Small intestine (tissue), 7 donors: ENCODE measurements around the gene XPC. TPM values are rescaled to one million over a fixed set of nuclear protein-coding genes. Genes with fewer than 3 reads are reported as not detected.
A peak's percentile ranks its signal among the peaks of the same experiment; 100 is the strongest.
"Not testable (repeated sequence)": the region's sequence is repeated elsewhere in the genome, so short reads cannot be mapped to it uniquely, and the experiment has no call there.

Experiments
- DNase-seq, 2 donors: peaks; one replicate each; pipeline versions ENCODE4 v3.0.0 to v3.0.0-alpha.2; 2013
- FAIRE-seq: peaks from 2 replicates; lab custom pipeline; 2012; peaks lifted over from hg19 to GRCh38; lab: Jason Lieb, UNC
- H3K27ac ChIP-seq, 3 donors: one replicate each; pipeline ENCODE4 v1.5.1; 2013; ENCODE audit warnings: low read length in 2 of 3, mild to moderate bottlenecking in 2 of 3, control low read depth in 1 of 3, inconsistent platforms in 1 of 3, low read depth in 1 of 3, moderate library complexity in 1 of 3
- H3K27me3 ChIP-seq, 3 donors: one replicate each; pipeline ENCODE4 v1.6.1; 2013; ENCODE audit warnings: low read length in 3 of 3, inconsistent platforms in 1 of 3; ENCODE audit not compliant: control insufficient read depth in 3 of 3, insufficient read depth in 3 of 3
- H3K36me3 ChIP-seq, 3 donors: one replicate each; pipeline ENCODE4 v1.6.1; 2013; ENCODE audit warnings: low read length in 3 of 3, inconsistent platforms in 1 of 3, low read depth in 1 of 3, mild to moderate bottlenecking in 1 of 3, moderate library complexity in 1 of 3; ENCODE audit not compliant: control insufficient read depth in 3 of 3, insufficient read depth in 2 of 3
- H3K4me1 ChIP-seq, 3 donors: one replicate each; pipeline ENCODE4 v1.6.1; 2013; ENCODE audit warnings: low read length in 2 of 3, inconsistent platforms in 1 of 3, low read depth in 1 of 3, mild to moderate bottlenecking in 1 of 3, moderate library complexity in 1 of 3; ENCODE audit not compliant: control insufficient read depth in 3 of 3, insufficient read depth in 2 of 3
- H3K4me3 ChIP-seq, 3 donors: one replicate each; pipeline ENCODE4 v1.5.1; 2013; ENCODE audit warnings: low read length in 3 of 3, control low read depth in 1 of 3, inconsistent platforms in 1 of 3, low read depth in 1 of 3, mild to moderate bottlenecking in 1 of 3, moderate library complexity in 1 of 3
- H3K9me3 ChIP-seq, 2 donors: one replicate each; pipeline ENCODE4 v1.6.1; 2013; ENCODE audit warnings: low read depth in 1 of 2, low read length in 1 of 2; ENCODE audit not compliant: control insufficient read depth in 2 of 2, insufficient read depth in 1 of 2
- WGBS, 3 donors: extraction: QIAGEN DNeasy Blood & Tissue Kit; methylation state at CpG; one replicate each; pipeline ENCODE4 v1.1.7; 2013; 5-methylcytosine and 5-hydroxymethylcytosine counted together
- polyA plus RNA-seq, 4 donors: library from polyadenylated mRNA; stranded (reverse) in 3 of 4; unstranded in 1 of 4; fragments of 200-250 nt in 3 of 4; fragments of 120-200 nt in 1 of 4; gene quantifications; one replicate each; pipeline versions ENCODE4 v1.2.1 to v1.2.3, GENCODE V29; 2013
- donor health status: healthy with polysubstance abuse.
- donor health status: control.
- donor health status: control.
- donor health status: Bipolar disorder and iron deficiency.
- donor health status: healthy.

XPC gene
- polyA plus RNA-seq, 4 donors = 17.3 to 38.6 (median 24.4) TPM

- 88 to 94% (median 94%) methylated on average over 11 of the region's 11 CpGs for WGBS, 3 donors
- peak overlapping the region in 1 of 3 donors; percentile 56 for H3K27ac ChIP-seq
- peaks cover 3 to 46% (median 4%) of the 10 kb centered on the region in 3 donors for H3K4me1 ChIP-seq
Measured at GRCh38 chr3:14120111-14120920, 58.1 kb downstream of the XPC start.

GRCh38 chr3:14119651-14120050 lies 58.8 kb downstream of the XPC start:
- peaks cover 4 to 51% (median 4%) of the 10 kb centered on the region in 3 donors for H3K4me1 ChIP-seq
- FAIRE-seq (no peak), DNase-seq (no peak)
- H3K4me3 ChIP-seq = no peak overlapping the region
- H3K27ac ChIP-seq = peak overlapping the region in 1 of 3 donors; percentile 56
- H3K36me3 ChIP-seq = peaks cover 0 to 44% (median 4%) of the 10 kb centered on the region in 3 donors
- H3K27me3 ChIP-seq = no peaks in the 10 kb centered on the region
- 58 to 81% (median 67%) methylated on average over 2 of the region's 2 CpGs for WGBS, 3 donors
- H3K9me3 ChIP-seq = no peaks in the 10 kb centered on the region

More at GRCh38 chr3:14120111-14120920, 58.1 kb downstream of the XPC start:
- Histone ChIP-seq H3K36me3 (peaks cover 0 to 41% (median 3%) of the 10 kb centered on the region in 3 donors), H3K4me3 (no peak overlapping the region), H3K27me3 (no peaks in the 10 kb centered on the region), H3K9me3 (no peaks in the 10 kb centered on the region)
- DNase-seq (no peak), FAIRE-seq (no peak)

- Histone ChIP-seq H3K36me3 (peaks cover 0 to 48% (median 4%) of the 10 kb centered on the region in 3 donors), H3K27me3 (no peaks in the 10 kb centered on the region), H3K9me3 (no peaks in the 10 kb centered on the region), H3K4me3 (no peak overlapping the region), H3K27ac (peak overlapping the region in 1 of 3 donors; percentile 56), H3K4me1 (peaks cover 3 to 54% (median 4%) of the 10 kb centered on the region in 3 donors)
- peak in 1 of 2 donors; percentile 73 for DNase-seq
- no peak for FAIRE-seq
- WGBS, 3 donors = 50 to 68% (median 52%) methylated on average over 13 of the region's 13 CpGs
Measured at GRCh38 chr3:14118400-14119381, 59.7 kb downstream of the XPC start.

- WGBS, 3 donors = 87 to 90% (median 88%) methylated on average over 10 of the region's 10 CpGs
- Histone ChIP-seq H3K4me3 (no peak overlapping the region), H3K9me3 (no peaks in the 10 kb centered on the region), H3K27me3 (no peaks in the 10 kb centered on the region), H3K4me1 (peaks cover 0 to 47% (median 4%) of the 10 kb centered on the region in 3 donors), H3K36me3 (peaks cover 0 to 51% (median 4%) of the 10 kb centered on the region in 3 donors), H3K27ac (peak overlapping the region in 1 of 3 donors; percentile 56)
- FAIRE-seq (no peak), DNase-seq (no peak)
Measured at GRCh38 chr3:14117468-14118399, 60.7 kb downstream of the XPC start.

- H3K4me3 ChIP-seq = no peak overlapping the region
- 26 to 68% (median 40%) methylated on average over 7 of the region's 7 CpGs for WGBS, 3 donors
- no peaks in the 10 kb centered on the region for H3K9me3 ChIP-seq
- H3K36me3 ChIP-seq = peaks cover 0 to 46% (median 6%) of the 10 kb centered on the region in 3 donors
- FAIRE-seq (no peak), DNase-seq (peak; percentile 70 to 86)
- peaks cover 0 to 18% (median 4%) of the 10 kb centered on the region in 3 donors for H3K4me1 ChIP-seq
- peak overlapping the region in 2 of 3 donors; percentile 14 to 22 for H3K27ac ChIP-seq
- no peaks in the 10 kb centered on the region for H3K27me3 ChIP-seq
Measured at GRCh38 chr3:14113965-14114635, 64.3 kb downstream of the XPC start.

GRCh38 chr3:14110699-14111098 lies 67.7 kb downstream of the XPC start:
- H3K9me3 ChIP-seq = no peaks in the 10 kb centered on the region
- no peaks in the 10 kb centered on the region for H3K27me3 ChIP-seq
- 62 to 76% (median 68%) methylated on average over 4 of the region's 4 CpGs for WGBS, 3 donors
- FAIRE-seq (no peak), DNase-seq (no peak)
- no peak overlapping the region for H3K4me3 ChIP-seq
- H3K36me3 ChIP-seq = peaks cover 0 to 19% (median 6%) of the 10 kb centered on the region in 3 donors
- H3K4me1 ChIP-seq = peaks cover 0 to 13% (median 4%) of the 10 kb centered on the region in 3 donors
- H3K27ac ChIP-seq = no peak overlapping the region

- H3K36me3 ChIP-seq = peaks cover 0 to 18% (median 2%) of the 10 kb centered on the region in 3 donors
- H3K4me1 ChIP-seq = peaks cover 0 to 10% (median 2%) of the 10 kb centered on the region in 3 donors
- not testable (repeated sequence) for FAIRE-seq, H3K9me3 ChIP-seq, H3K4me3 ChIP-seq, DNase-seq, H3K27me3 ChIP-seq, H3K27ac ChIP-seq
- 98 to 99% (median 98%) methylated on average over 5 of the region's 5 CpGs for WGBS, 3 donors
Measured at GRCh38 chr3:14109821-14110220, 68.6 kb downstream of the XPC start.
